PFSK-1 (cell line): ENCODE data around the gene PIGQ.

Experiments used
- FOXP2 ChIP-seq: optimal IDR thresholded peaks from 2 replicates; pipeline ENCODE3; 2011; ENCODE audit warnings: borderline replicate concordance, control low read depth, inconsistent platforms; ENCODE audit not compliant: insufficient read depth; ENCODE audit errors: extremely low read length, extremely low read depth
- POLR2AphosphoS5 ChIP-seq: IDR thresholded peaks from 2 replicates; pipeline ENCODE4 v1.6.1; 2012; ENCODE audit warnings: low read depth, mild to moderate bottlenecking, control low read depth, low read length, moderate library complexity
- REST ChIP-seq, 2 experiments: IDR thresholded peaks; 2 replicates each; pipeline versions ENCODE4 v1.6.1 to v1.8.0; 2011 to 2012; ENCODE audit warnings: low read depth in 2 of 2, low read length in 2 of 2, control low read depth in 1 of 2, inconsistent platforms in 1 of 2, mild to moderate bottlenecking in 1 of 2, moderate library complexity in 1 of 2; ENCODE audit not compliant: insufficient read depth in 1 of 2
- SIN3A ChIP-seq: IDR thresholded peaks from 2 replicates; pipeline ENCODE4 v1.6.1; 2012; ENCODE audit warnings: mild to moderate bottlenecking, low read length, moderate library complexity, borderline replicate concordance; ENCODE audit not compliant: insufficient read depth
- TAF1 ChIP-seq: IDR thresholded peaks from 2 replicates; pipeline ENCODE4 v1.6.1; 2012; ENCODE audit warnings: low read length, control low read depth, borderline replicate concordance; ENCODE audit not compliant: insufficient read depth

PIGQ gene

DNA sequence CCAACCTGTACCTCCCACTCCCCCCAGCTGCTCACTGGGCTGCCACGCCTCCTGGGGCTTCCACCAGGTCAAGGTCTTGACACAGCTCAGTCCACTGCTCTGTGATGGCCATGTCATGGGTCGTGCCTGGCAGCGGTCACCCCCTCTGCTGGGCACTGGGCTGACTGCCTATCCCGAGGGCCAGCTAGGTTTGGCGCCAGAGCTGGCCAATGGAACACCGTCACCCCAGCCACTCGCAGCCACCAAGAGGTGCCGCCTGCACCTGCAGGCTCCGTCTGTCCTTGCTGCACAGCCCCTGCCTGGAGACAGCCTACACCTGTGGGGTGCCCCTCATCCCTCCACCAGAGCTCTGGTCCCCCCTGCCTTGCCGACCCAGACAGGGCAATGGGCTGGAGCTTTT is 15.6 kb downstream of the PIGQ start:
- no peak for TF ChIP-seq REST (IDR thresholded peaks at IDR 0.05; ENCODE audit: insufficient read depth in 1 of 2, low read depth in 2 of 2, low read length in 2 of 2)
- TF ChIP-seq TAF1 = no peak
- TF ChIP-seq SIN3A = no peak
- TF ChIP-seq POLR2AphosphoS5 = no peak
- no peak for TF ChIP-seq FOXP2

DNA sequence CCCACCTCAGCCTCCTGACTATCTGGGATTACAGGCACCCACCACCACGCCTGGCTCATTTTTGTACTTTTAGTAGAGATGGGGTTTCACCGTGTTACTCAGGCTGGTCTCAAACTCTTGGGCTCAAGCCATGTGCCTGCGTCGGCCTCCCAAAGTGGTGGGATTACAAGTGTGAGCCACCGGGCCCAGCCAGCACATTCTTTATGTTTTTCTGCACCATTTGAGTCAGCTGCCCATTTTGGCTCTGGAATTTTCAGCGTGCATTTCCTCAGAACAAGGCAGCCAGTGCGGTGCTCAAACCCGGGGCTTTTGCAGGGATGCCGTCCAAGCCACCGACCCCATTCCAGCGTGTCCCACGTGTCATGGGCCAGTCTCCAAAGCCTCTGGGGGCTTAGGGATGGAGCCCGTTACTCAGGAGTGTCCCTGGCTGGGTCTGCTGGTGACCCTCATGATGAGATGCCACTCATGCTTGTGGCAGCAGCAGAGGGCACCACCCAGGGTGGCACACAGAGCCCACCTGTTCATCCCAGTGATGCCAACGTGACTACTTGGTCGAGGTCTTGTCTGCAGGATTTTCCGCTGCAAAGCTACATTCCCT is 16.4 kb downstream of the PIGQ start:
- TF ChIP-seq TAF1 = no peak
- TF ChIP-seq REST (IDR thresholded peaks at IDR 0.05; ENCODE audit: insufficient read depth in 1 of 2, low read depth in 2 of 2, low read length in 2 of 2) = no peak
- no peak for TF ChIP-seq SIN3A
- no peak for TF ChIP-seq FOXP2
- no peak for TF ChIP-seq POLR2AphosphoS5

DNA sequence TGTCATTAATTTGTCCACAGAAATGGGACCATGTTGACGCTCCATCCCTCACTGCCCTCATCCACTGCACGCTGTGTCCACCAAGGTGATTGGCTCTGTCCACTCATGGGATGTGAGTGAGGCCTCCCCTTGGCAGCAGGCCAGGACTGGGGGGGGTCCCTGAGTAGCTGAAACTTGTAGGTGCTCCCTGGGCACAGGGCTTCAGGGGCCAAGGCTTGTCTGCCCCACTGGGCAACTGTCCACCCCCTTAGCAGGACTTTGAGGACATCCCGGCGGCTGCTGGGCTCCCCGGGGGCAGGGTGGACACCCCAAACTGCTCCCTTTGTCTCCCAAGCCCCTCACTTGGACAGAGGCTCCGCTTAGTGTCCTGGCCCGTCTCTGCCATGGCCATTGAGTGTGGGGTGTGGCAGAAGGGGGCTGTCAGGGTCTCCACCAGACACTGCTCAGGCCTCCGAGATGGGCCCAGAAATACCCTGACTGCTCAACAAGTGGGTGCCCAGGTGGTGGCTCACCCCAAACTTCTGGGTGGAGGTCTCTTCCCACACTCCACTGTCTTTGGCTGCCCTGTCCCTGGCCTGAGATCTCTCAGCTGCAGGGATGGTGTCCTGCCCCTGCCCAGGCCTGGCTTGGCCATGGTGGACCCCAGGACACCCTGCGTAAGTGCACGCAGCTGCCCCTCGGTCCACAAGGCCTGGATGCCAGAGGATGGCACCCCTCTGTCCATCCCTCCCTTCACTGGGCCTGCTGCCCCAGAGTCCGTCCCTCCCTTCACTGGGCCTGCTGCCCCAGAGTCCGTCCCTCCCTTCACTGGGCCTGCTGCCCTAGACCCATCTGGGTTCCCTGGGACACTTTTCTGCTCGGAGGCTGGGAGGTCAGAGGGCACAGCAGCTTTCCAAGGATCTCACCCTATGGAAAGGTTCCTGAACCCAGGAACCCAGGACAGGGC is 17.1 kb downstream of the PIGQ start:
- TF ChIP-seq TAF1 (no peak), SIN3A (no peak), REST (IDR thresholded peaks at IDR 0.05; ENCODE audit: insufficient read depth in 1 of 2, low read depth in 2 of 2, low read length in 2 of 2) (no peak)

DNA sequence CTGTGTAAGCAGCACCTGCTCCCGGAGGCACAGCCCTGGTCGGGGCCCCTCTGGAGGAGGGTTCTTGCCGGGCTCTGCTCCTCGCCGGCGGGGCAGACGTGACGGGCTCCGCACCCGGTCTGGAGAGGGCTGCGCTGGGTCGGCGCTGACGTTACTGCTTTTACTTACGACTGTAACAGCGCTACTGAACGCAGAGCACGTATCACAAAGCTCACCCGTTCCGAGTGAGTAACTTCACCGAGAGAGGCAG is 18.8 kb downstream of the PIGQ start:
- no peak for TF ChIP-seq SIN3A
- no peak for TF ChIP-seq FOXP2
- TF ChIP-seq TAF1 = no peak
- TF ChIP-seq REST (IDR thresholded peaks at IDR 0.05; ENCODE audit: insufficient read depth in 1 of 2, low read depth in 2 of 2, low read length in 2 of 2) = no peak
- TF ChIP-seq POLR2AphosphoS5 = no peak
